GM12865 (cell line): ENCODE results near the gene ASCL3.

ENCODE experiments used
- DNase-seq: peaks from one replicate; pipeline ENCODE4 v3.0.0; 2010; ENCODE audit warnings: low read depth
- H3K4me3 ChIP-seq: 2 replicates; pipeline ENCODE4 v1.5.1; 2011; ENCODE audit warnings: mild to moderate bottlenecking, low read depth, low read length, control low read depth
- TF ChIP-seq, protein P1 (sequence below): IDR thresholded peaks from 2 replicates; pipeline ENCODE4 v1.5.1; 2011; ENCODE audit warnings: low read length, control low read depth, low read depth, inconsistent platforms; ENCODE audit not compliant: insufficient read depth; ENCODE audit errors: missing control alignments

ASCL3 gene

DNA sequence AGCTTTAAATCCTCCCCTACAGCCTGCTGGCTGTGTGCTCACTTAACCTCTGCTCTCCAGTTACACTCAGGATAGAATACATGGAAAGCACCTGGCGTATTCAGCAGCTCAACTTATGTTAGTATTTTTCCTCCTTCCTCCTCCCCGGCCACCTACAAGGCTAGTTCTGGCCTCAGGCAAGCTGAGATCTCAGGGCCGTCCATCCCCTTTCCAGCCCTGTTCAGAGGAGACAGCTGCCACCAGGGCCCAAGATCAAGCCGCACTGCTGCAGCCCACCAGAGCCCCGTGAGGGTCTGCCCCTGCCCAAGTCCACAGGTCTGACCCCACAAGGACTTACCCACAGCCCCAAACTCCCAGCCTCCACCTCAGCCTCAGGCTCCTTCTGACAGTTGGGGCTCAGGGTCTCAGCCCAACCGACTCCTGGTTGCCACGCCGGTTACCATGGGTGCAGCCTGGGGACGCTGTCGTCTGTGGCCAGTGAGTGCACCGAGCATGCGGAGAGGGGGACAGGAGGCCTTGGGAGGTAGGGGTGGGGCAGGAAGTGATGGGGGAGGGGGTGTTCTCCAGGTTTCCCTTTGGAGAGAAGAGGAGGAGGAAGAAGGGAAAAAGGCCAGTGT is 10.1 kb downstream of the ASCL3 start, which contains the start of gene C11orf16:
Gene C11orf16, minus strand, starts transcription at position 384 of the 617 bp plus-strand sequence. CDS start 639 bp downstream, outside the sequence.
- no peak for DNase-seq
- TF ChIP-seq, protein P1, sequence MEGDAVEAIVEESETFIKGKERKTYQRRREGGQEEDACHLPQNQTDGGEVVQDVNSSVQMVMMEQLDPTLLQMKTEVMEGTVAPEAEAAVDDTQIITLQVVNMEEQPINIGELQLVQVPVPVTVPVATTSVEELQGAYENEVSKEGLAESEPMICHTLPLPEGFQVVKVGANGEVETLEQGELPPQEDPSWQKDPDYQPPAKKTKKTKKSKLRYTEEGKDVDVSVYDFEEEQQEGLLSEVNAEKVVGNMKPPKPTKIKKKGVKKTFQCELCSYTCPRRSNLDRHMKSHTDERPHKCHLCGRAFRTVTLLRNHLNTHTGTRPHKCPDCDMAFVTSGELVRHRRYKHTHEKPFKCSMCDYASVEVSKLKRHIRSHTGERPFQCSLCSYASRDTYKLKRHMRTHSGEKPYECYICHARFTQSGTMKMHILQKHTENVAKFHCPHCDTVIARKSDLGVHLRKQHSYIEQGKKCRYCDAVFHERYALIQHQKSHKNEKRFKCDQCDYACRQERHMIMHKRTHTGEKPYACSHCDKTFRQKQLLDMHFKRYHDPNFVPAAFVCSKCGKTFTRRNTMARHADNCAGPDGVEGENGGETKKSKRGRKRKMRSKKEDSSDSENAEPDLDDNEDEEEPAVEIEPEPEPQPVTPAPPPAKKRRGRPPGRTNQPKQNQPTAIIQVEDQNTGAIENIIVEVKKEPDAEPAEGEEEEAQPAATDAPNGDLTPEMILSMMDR = no peak
- H3K4me3 ChIP-seq = no peak within 1 kb of the TSS

DNA sequence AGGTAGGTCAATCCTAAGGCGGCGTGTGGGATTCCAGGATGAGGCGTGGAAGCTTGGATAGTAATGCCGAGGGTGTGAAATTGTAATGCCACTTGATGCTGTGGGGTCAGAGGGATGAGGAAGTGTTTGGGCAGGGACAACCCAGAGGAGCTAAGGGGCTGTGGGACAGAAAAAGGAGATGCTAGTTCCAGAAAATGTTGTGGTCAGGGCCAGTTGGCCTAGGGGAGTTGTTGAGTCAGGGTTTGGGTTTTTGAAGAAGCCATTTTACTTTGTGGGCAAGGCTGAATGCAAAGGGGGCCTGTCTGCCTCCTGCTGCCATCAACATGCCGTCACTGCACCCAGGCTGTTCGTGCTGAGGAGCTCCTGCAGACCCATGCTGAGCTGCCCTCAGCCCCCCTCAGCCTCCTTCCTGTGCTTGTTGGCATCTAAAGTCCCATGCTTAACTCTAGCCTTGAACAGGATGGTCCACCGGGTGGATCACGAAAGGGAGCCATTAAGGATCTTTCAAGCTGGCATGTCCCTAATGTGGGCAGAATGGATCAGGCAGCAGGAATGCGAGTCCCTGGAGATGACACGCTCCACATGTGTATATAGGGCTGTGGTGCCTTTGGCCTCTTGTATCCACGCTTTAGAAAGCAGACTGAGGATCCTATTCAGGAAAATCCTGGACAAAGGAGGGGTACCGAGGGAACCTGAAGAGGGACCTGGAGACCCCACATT is 12.2 kb downstream of the ASCL3 start:
- no peak for DNase-seq
- TF ChIP-seq, protein P1 = no peak
- H3K4me3 ChIP-seq = no peak overlapping the region

DNA sequence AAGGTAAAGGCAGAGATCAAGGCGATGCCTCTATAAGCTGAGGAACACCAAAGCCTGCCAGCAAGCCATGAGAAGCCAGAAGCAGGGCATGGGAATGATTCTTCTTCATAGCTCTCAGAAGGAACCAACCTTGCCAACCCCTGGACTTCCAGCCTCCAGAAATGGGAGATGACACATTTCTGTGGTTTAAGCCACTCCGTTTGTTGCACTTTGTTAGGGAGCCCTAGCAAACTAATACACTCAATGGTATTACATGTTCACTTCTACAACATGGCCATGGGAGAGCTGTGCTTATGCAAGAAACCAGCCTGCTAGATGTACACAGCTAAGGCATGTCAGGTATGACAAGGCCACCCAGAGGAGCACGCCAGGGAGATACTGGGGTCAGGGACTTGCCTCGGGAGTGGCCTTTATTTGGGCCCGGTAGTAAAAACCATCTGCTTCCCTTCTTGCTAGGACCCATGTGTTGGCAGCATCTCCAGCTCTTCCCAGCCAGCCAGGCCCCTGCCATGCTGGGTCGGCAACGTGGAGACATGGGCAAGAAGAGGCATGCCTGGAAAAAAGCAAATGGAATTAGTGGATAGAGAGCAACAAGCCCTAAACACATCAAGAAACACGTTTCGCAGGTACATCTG is 13.7 kb downstream of the ASCL3 start:
- TF ChIP-seq, protein P1 = no peak
- no peak overlapping the region for H3K4me3 ChIP-seq
- DNase-seq = no peak

DNA sequence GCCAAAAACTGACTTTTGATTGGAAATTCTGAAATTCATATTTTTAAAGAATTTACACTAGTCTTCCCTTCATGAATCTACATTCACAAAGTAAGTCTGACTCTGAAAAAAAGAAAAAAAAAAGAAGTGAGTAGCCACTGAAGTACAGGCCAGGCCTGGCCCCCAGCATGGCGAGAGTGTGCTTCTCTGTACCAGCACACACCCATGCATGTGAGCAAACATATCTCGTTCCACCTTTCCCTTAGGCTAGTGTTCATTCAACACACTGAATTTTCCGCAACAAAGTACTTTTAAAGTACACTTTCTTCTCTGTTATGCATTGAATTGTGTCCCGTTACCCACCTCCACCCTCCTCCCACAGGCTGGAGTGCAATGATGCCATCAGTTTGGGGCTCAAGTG is 14.6 kb downstream of the ASCL3 start:
- DNase-seq = no peak
- H3K4me3 ChIP-seq = no peak overlapping the region
- TF ChIP-seq, protein P1 = no peak

DNA sequence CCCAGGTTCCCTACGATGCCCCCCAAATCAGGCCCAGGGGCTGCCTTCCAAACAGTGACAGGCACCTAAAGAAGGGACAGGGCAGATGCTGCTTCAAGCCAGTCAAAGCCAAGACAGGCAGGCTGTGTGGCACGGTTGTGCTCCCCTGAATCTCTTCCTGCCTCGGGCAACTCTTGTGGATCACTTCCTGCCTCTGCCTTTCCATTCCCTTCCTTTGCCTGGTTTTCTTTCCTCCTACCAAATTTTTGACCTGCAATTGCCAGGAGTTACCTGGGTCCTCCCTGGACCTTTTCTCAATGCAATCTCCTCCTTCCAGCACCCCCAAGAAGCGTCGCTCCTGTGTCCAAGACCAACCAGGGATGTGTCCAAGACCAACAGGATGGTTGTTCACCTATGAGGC is 15.6 kb downstream of the ASCL3 start:
- no peak for DNase-seq
- TF ChIP-seq, protein P1 = no peak
- no peak overlapping the region for H3K4me3 ChIP-seq

DNA sequence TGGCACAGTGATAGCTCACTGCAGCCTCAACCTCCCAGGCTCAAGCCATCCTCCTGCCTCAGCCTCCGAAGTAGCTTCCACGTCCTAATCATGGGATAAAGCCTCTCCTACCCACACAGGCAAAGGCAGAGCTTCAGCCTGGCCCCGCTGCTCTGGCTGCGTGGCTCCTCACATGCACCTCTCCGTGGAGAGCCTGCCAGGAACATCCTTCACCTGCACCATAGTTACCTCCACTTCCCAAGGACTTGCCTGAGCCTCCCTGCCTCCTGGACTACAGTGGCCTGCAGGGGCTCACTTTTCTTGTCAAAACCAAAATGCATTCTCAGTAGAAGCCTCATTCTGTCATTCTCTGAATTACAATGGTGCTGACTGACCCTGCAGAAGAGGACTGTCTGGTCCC is 16.6 kb downstream of the ASCL3 start:
- H3K4me3 ChIP-seq = no peak overlapping the region
- TF ChIP-seq, protein P1 = no peak
- DNase-seq = no peak

DNA sequence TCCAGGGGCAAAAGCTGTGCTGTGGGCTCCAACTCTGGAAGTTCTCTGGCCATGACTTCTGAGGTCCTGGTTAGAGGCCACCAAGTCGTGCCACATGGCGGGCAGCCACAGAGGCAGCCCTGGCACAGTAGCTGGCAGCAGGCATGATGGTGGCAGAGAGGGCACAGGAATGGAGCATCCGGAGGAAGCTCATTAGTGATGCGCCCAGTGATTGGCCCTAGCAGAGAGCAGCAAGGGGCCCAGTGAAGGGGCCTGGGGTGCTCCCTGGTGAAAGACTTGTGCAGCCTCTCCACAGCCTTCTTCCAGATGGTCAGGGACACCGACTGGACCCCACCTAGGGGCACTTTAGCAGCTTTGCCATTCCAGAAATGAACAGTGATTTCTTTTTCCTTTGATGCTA is 17.1 kb downstream of the ASCL3 start:
- TF ChIP-seq, protein P1 = no peak
- DNase-seq = no peak
- no peak overlapping the region for H3K4me3 ChIP-seq
